ENCODE measurements around the gene CHN2. TPM values are rescaled to one million over a fixed set of nuclear protein-coding genes. Genes with fewer than 3 reads are reported as not detected.

CHN2 gene
- polyA plus RNA-seq, 1 experiment: not detected

DNA sequence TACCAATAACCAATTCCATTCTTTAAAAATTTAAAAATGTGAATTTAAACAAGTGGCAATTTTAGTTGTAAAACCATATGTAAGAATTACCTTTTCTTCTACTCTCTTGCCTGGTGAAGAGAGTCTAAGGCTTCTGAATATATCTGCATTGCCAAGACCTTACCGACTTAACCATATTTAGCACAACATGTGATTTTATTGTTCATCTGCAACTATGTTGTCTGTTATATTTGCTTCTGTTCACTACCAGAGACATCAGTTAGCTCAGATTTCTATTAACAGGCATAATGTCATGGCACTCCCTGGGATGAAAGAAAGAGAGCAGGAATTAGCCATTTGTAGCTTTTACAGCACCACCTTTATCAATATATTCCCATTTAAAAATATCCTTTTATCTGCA is 55.3 kb downstream of the CHN2 start:
- no peak overlapping the region for H3K27ac ChIP-seq (ENCODE audit: low read depth, low read length)
- no peaks in the 10 kb centered on the region for H3K27me3 ChIP-seq (ENCODE audit: control insufficient read depth, insufficient read depth, low read length)
- no peak overlapping the region for H3K4me3 ChIP-seq (ENCODE audit: low read depth, low read length)
- TF ChIP-seq CTCF (IDR thresholded peaks at IDR 0.05; ENCODE audit: low read depth, low read length): no peak
- POLR2A ChIA-PET: no interaction called here
- no peaks in the 10 kb centered on the region for H3K9me3 ChIP-seq (ENCODE audit: control insufficient read depth, insufficient read depth, low read length)
- CTCF ChIA-PET: no interaction called here
- no peak for DNase-seq (ENCODE audit: low read depth, low spot score)

GRCh38 chr7:29253225-29253624 is 58.6 kb downstream of the CHN2 start:
- no peak overlapping the region for H3K4me3 ChIP-seq (ENCODE audit: low read depth, low read length)
- no peak for TF ChIP-seq CTCF (IDR thresholded peaks at IDR 0.05; ENCODE audit: low read depth, low read length)
- ChIA-PET CTCF (no interaction called here), POLR2A (no interaction called here)
- H3K27ac ChIP-seq (ENCODE audit: low read depth, low read length): no peak overlapping the region
- H3K27me3 ChIP-seq (ENCODE audit: control insufficient read depth, insufficient read depth, low read length): no peaks in the 10 kb centered on the region
- no peak for DNase-seq (ENCODE audit: low read depth, low spot score)
- no peaks in the 10 kb centered on the region for H3K9me3 ChIP-seq (ENCODE audit: control insufficient read depth, insufficient read depth, low read length)

- DNase-seq (ENCODE audit: low read depth, low spot score): no peak
- CTCF ChIA-PET: no interaction called here
Measured at GRCh38 chr7:29254591-29254990, 60.0 kb downstream of the CHN2 start.

DNA sequence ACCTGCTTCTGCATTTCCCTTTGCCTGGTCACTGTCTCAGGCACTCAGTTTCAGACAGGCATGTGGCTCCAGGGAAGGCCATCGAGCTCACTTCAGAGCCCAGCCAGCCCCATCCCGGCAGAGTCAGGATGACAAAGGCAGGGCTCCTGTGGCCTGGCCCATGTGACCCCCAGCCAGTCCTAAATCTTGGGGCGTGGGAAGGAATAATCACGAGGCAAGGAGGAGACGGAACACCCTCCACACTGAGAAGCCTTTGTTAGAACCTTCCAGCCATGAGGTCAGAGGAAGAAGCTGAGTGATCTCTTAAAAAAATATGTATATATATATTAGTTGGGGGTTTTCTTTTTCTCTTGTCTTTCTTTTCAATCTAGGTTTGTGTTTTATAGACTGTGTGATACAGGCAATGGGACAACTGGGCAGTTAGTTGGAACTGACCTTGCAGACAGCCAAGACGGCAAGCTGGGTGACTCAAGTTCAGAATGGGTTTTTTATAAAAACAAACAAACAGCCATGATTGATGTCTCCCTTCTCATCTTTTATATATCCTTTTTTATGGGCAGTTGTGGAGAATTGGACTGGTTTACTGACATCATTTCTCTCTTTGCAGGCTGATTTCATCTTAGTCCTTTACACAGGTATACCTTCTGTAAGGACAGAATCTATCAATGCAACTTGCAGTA is 60.8 kb downstream of the CHN2 start:
- Histone ChIP-seq H3K4me3 (ENCODE audit: low read depth, low read length) (no peak overlapping the region), H3K27ac (ENCODE audit: low read depth, low read length) (no peak overlapping the region), H3K27me3 (ENCODE audit: control insufficient read depth, insufficient read depth, low read length) (no peaks in the 10 kb centered on the region), H3K9me3 (ENCODE audit: control insufficient read depth, insufficient read depth, low read length) (no peaks in the 10 kb centered on the region)
- POLR2A ChIA-PET: no interaction called here
- CTCF ChIA-PET: no interaction called here
- TF ChIP-seq CTCF (IDR thresholded peaks at IDR 0.05; ENCODE audit: low read depth, low read length): no peak
- no peak for DNase-seq (ENCODE audit: low read depth, low spot score)

More at GRCh38 chr7:29254591-29254990, 60.0 kb downstream of the CHN2 start:
- POLR2A ChIA-PET: no interaction called here
- Histone ChIP-seq H3K27ac (ENCODE audit: low read depth, low read length) (no peak overlapping the region), H3K27me3 (ENCODE audit: control insufficient read depth, insufficient read depth, low read length) (no peaks in the 10 kb centered on the region), H3K4me3 (ENCODE audit: low read depth, low read length) (no peak overlapping the region), H3K9me3 (ENCODE audit: control insufficient read depth, insufficient read depth, low read length) (no peaks in the 10 kb centered on the region)
- no peak for TF ChIP-seq CTCF (IDR thresholded peaks at IDR 0.05; ENCODE audit: low read depth, low read length)

DNA sequence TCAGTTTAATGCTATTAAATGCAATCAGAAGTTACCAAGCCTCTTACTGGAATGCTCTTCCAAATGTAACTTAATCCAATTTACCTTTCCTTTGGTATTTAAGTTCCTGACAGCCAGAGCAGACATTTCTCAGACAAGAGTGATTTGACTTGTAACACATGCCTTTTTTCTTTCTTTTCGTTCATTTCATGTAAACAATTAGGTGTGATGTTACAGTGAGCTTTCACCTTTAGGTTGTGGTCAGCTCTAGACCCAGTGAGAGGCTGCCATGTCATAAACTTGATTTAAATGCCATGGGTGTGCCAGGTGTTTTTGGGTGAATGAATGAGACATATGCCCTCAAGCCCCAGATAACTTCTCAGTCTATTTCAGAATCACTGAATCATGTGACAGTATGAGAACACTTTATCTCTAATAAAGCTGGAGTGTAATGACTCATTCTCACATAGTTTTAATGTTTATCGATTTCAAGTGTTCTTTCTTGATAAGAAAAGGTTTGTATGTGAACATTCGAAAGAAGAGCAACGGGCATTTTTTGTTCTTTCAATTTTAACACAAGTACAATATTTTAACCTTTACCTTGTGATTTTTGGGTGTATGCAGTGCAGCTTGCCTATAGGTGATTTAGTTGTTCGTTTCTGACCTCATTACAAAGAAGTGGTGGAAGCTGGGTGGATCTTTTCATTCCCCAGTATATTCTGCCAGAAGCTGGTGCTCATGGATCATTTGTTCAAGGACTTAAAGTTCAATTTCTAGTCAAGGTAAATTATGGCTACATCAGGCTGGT is 61.5 kb downstream of the CHN2 start:
- CTCF ChIA-PET: no interaction called here
- Histone ChIP-seq H3K4me3 (ENCODE audit: low read depth, low read length) (no peak overlapping the region), H3K9me3 (ENCODE audit: control insufficient read depth, insufficient read depth, low read length) (no peaks in the 10 kb centered on the region), H3K27me3 (ENCODE audit: control insufficient read depth, insufficient read depth, low read length) (no peaks in the 10 kb centered on the region), H3K27ac (ENCODE audit: low read depth, low read length) (no peak overlapping the region)
- POLR2A ChIA-PET: no interaction called here
- no peak for DNase-seq (ENCODE audit: low read depth, low spot score)
- no peak for TF ChIP-seq CTCF (IDR thresholded peaks at IDR 0.05; ENCODE audit: low read depth, low read length)

Data from AG04450 (cell line).